CD4-positive, alpha-beta T cell treated with Interleukin-6 at 100 ng/mL for 8 hours (primary cell): ENCODE results near the gene GORASP1.
"Not testable (repeated sequence)": the region's sequence is repeated elsewhere in the genome, so short reads cannot be mapped to it uniquely, and the experiment has no call there.

Experiments
- DNase-seq: peaks from one replicate; pipeline ENCODE4 v3.0.0-alpha.2; 2020; ENCODE audit warnings: mixed read lengths, low spot score

GORASP1 gene

DNA sequence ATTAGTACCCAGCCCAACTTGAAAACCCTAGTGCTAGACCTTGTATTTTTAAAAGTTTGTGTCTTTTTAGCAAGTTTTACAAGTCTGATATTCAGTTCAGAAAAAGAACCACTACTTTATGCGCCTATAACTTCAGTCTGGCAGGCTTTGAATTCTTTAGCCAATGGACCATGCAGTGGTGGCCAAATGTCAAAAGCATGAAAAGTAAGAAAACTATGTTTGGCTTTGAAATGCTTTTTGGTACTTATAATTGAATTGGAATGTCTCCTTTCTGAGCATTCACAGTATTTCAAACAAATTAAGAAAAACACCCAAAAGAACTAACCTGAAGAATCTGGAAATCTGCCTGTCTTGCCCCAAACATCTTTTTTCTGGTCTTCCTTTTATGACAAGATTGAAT is 42.8 kb downstream of the GORASP1 start:
- DNase-seq, result no peak

DNA sequence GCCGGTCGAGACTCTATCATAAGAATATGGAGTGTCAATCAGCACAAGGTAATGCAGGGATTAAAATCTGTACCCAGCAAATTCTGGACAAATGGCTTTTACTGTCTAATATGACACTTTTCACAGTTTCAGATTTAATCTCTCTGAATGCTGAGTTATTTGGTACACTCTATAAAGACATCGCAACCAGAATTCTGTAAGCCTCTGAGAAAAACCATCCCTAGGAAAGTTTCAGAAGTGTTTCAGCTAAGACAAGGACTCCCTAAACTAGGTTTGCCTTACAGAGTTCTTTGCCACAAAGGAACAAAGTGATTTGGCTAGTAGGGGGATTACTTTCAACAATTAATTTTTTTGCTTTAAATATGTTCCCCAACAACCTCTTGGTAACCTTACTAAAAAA is 44.3 kb downstream of the GORASP1 start:
- DNase-seq, result no peak

GRCh38 chr3:39062180-39062579 is 45.2 kb downstream of the GORASP1 start:
- DNase-seq, result no peak

DNA sequence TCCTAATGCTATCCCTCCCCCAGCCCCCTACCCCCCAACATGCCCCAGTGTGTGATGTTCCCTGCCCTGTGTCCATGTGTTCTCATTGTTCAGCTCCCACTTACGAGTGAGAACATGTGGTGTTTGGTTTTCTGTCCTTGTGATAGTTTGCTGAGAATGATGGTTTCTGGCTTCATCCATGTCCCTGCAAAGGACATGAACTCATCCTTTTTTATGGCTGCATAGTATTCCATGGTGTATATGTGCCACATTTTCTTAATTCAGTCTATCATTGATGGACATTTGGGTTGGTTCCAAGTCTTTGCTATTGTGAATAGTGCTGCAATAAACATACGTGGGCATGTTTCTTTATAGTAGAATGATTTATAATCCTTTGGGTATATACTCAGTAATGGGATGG is 46.2 kb downstream of the GORASP1 start:
- not testable (repeated sequence) for DNase-seq

DNA sequence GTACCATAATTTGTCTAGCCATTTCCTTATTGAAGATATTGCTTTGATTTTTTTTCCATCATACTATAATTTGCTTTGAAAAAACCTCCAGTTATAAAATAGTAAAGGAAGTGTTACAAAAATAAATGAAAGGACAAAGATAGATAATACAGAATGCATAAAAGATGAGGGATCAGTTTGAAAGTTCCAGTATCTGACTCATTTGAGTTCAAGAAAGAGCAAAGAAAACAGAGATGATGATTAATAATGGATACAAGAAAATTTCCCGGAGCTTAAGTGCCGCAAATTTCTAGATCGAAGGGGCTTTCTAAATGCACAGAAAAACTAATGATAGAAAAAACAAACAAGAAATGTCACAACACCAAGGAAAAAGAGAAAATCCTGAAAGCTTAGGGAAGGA is 51.3 kb downstream of the GORASP1 start:
- DNase-seq, result no peak

DNA sequence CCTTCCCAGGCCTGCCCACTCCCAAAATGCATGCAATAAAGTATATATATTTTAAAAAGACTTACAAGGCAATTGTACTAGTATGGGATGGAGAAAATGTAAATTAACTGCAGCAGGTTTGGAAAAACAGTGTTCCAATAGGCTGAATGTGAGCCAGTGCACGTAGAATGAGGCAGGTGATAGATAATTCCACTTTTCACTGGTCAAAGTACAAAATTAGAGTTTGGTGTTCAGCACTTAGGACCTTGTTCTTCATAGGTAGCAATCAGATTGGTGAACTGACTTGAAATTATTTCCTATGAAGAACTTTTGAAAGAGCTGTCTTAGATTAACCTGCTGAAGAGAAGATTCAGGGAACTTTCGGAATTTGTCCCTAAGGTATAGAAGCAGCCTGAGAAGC is 53.7 kb downstream of the GORASP1 start:
- no peak for DNase-seq

- no peak for DNase-seq
These were observed 54.8 kb downstream of the GORASP1 start for GRCh38 chr3:39052583-39052982.

DNA sequence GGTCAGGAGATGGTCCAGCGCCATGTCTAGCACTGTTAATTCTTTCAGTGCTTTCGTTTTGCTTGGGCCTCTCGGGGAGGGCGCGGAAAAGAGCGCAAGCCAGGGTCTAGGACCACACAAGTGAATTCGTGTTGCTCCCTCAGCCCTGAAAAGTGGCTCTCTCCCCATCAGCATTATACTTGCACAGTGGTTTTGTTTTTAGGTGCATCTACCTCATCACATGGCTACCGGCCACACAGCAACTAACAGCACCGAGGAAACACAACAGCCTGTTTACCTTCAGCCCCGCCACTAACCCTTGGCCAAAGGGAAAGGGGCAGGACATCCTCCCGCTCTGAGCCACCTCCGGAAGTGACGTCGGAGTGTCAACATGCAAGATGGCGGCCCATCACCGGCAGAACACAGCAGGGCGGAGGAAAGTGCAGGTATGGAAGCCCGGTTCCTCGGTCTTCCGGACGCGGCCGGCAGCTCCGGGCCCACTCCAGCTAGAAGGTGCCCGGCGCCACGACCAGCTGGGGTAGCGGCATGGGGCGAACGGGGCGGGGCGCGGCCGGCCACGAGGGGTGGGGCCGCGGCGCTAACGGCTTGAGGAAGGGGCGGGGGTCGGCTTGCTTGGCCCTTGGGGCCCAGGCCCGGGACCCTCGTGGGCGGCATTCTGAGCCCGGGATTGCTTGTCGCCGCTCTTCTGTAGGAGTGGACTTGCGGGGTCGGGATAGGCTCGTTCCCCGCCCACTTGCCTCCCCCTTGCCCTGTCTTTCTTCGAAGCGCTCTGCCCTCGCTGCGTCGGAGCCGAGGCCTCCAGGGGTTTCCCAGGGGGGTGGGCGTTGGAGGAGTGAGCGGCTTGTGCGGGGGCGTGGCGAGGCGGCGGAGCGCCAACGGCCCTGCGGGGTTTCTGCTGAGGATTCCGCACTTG is 55.5 kb downstream of the GORASP1 start, which contains the start of the genes SCN11A and WDR48:
Gene SCN11A (minus strand): TSS at position 296 of the 913 bp plus-strand sequence. CDS start 101,582 bp downstream, outside the sequence.
Gene WDR48 (plus strand): TSS at position 368 of the 913 bp plus-strand sequence. CDS start 10 bp downstream, at position 378.
- peak; percentile 93 for DNase-seq

GRCh38 chr3:39050029-39050428 is 57.4 kb downstream of the GORASP1 start:
- DNase-seq, result no peak
